COLO829 (cell line): ENCODE measurements around the gene LCE7A.
A peak's percentile ranks its signal among the peaks of the same experiment; 100 is the strongest.

ENCODE experiments used
- DNase-seq: peaks from one replicate; pipeline ENCODE4 v3.0.0; 2012; ENCODE audit warnings: low spot score

Gene LCE7A, protein sequence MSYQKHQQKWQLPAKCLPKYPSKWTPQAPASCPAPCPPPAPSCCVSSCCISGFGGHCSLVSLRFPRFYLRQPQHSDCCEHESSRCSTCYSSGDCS

GRCh38 chr1:152859696-152860095, at the start of gene LCE7A:
TSS of gene LCE7A (plus strand) at chr1:152859996. CDS start at chr1:152860698, 702 bp downstream.
- no peak for DNase-seq

- DNase-seq: no peak
These were observed 48.7 kb upstream of the LCE7A start for GRCh38 chr1:152811050-152811449.

DNA sequence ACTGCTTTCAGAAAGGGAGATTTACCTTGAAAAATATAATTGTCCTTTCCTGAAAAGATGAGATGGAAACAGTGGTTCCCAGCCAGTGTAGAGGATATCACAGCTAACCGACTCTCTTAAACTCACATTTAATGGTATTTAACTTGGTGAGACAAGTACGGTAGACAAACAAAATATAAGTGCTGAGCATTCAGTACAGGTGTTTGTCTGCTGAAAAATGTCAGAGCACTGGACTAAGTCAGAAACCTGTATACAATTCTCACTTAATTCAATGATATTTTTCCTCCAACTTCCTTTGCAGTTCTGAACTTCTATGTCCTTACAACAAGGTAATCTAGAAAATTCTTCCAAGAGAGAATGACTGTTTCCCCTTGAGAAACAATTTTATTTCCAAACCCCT, 48.1 kb upstream of the LCE7A start, which contains the start of gene LCE1B:
LCE1B (plus strand) TSS at position 301 of the 400 bp plus-strand sequence. CDS start 476 bp downstream, outside the sequence.
- DNase-seq: no peak

GRCh38 chr1:152817309-152817708, 42.5 kb upstream of the LCE7A start:
- no peak for DNase-seq

- DNase-seq: no peak
These were observed 36.5 kb upstream of the LCE7A start for GRCh38 chr1:152823294-152823693.

GRCh38 chr1:152824964-152825363, 34.8 kb upstream of the LCE7A start:
- no peak for DNase-seq

DNA sequence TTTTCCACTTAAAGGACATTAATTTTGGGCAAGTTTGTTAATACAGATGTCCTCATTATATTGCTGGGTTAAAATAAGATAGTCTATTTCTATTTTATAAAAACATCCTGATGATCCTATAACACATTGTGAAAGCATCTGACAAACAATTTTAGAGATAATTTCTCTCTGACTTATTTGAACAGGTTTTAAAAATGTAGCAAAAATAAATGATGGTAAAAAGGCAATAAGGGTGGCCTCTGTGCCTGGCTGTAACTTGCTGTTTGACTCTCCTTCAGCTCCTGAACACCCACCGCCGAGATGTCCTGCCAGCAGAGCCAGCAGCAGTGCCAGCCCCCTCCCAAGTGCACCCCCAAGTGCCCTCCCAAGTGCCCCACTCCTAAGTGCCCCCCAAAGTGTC, 32.6 kb upstream of the LCE7A start, which contains the start of gene LCE1A:
LCE1A (plus strand) TSS at position 301 of the 400 bp plus-strand sequence; CDS start at position 301, 0 bp downstream.
- DNase-seq: no peak

GRCh38 chr1:152836870-152837269, 22.9 kb upstream of the LCE7A start:
- no peak for DNase-seq

DNA sequence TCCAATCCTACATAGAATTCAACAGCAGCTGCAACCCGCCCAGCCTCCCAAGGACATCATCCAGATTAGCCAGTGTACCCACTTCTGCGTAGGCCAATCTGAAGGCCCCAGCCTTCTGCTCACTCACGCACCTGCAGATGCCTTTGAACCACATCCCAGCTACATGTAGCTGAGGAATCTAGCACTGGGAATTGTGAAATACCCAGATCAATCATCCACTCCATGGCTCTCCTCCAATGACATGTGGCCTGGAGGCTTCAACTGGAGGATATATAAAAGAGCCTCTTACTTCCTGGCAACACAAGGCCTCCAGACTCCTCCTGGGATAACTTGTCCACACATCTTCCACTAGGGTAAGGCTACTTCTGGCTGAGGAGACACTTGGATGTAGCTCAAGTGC, 17.2 kb upstream of the LCE7A start, which contains the start of gene LCE6A:
LCE6A (plus strand) TSS at position 301 of the 400 bp plus-strand sequence. CDS start 665 bp downstream, outside the sequence.
- no peak for DNase-seq

- no peak for DNase-seq
These were observed 4.1 kb upstream of the LCE7A start for GRCh38 chr1:152855661-152856060.

- DNase-seq: no peak
These were observed 1.7 kb upstream of the LCE7A start for GRCh38 chr1:152858062-152858461.

DNA sequence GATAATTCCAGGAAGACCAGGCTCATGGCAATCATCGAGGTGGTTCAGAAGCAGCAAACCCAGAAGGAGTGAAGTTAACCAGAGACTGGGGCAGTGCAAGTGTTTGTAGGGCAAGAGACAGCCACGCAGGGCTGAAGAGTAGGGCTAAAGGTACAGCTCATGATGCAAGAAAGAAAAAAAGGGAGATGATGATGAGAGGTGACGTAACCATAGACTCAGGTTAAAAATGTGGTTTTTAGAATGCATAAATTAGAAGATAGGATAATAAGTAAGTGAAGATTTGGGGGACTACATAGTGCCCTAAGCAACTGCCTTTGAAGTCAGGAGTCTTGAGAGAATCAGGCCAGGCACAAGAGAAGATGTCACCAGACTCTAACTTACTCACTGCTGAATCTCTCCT, 333 bp downstream of the LCE7A start:
- no peak for DNase-seq

GRCh38 chr1:152861374-152861773, 1.6 kb downstream of the LCE7A start:
- DNase-seq: no peak

DNA sequence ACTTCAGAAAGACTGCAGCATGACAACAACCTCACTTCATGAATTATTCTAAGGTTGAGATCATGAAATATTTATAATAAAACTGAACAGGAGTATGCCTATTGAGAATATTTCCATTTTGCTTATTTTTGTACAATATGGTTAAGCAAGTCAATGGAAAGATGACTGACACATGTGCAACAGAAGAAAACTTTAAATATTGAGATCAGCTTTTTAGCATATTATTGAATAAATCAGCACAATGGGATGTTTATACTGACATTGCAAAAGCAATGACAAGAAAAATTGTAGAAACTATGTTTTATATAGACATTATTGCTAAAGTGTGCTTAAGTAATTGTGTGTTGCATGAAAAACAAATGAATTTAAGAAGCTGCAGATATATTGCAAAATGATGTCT, 4.6 kb downstream of the LCE7A start:
- DNase-seq: no peak

GRCh38 chr1:152866321-152866720, 6.5 kb downstream of the LCE7A start:
- no peak for DNase-seq

GRCh38 chr1:152869808-152870419, 10.1 kb downstream of the LCE7A start:
- DNase-seq: peak; percentile 81

GRCh38 chr1:152870831-152871730, 11.3 kb downstream of the LCE7A start:
- peak; percentile 73 for DNase-seq

DNA sequence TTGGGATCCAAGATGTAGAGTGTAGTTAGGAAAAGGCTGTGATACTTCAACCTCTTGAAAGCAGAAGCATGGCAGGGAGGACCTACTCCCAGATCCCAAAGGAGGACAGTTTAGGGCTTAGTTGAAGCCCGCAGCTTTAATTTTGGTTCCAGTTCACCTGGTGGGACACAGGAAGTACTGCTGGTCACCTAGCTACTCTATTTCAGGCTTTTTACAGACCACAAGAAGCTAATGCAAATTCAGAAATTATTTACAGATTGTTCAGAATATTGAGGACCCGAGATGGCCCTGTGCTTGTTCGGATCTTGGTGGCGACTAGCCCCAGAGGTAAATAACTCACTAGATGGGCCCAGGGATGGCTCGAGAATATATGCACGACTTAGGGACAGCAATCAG, 11.9 kb downstream of the LCE7A start:
- no peak for DNase-seq

DNA sequence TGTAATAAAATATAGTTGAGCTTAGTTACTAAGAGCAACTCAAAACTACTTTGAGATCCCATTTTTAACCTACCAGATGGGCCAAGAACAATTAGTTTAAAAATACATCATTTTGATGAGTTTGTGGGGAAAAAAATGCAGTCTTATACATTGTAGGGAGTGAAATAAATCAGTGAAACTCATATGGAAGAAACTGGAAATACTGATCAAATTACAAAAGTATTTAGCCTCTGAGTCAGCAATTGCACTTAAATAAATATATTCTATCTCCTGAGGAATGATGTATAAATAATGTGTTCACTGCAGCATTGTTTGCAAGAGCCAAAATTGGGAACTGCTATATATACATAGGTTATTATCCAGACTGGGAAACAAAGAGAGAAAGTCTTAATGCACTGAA, 13.7 kb downstream of the LCE7A start:
- DNase-seq: no peak

GRCh38 chr1:152876827-152877226, 17.0 kb downstream of the LCE7A start:
- DNase-seq: no peak

DNA sequence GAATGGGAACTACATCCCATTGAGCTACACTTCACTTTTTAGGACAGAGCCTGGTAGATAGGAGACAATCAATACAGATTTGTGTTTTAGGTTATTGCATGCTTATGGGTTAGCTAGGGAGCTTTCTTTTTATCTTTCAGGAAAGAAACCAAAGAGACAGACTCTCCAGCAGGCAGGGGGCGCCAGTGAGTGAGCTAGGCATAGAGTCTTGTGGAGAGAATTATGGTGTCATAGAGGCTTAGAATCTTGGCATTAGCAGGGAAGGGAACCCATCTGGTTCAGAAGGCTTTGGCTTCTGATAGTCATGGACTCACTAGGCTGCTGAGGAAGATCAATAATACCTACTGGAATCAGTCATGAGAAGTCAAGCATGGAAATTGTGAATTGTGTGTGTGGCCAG, 18.2 kb downstream of the LCE7A start, which contains the start of gene SMCP:
SMCP (plus strand) TSS at position 281 of the 400 bp plus-strand sequence. CDS start 6,101 bp downstream, outside the sequence.
- DNase-seq: no peak

GRCh38 chr1:152879559-152880198, 19.9 kb downstream of the LCE7A start:
- no peak for DNase-seq
